Progenitor cell of endocrine pancreas (in vitro differentiated cells): ENCODE data around the gene EXD2. TPM values are rescaled to one million over a fixed set of nuclear protein-coding genes. Genes with fewer than 3 reads are reported as not detected.

Experiments
- DNase-seq: peaks from one replicate; pipeline ENCODE4 v3.0.0; 2021; ENCODE audit warnings: low spot score; ENCODE audit not compliant: unreplicated experiment
- H3K27ac Mint-ChIP-seq: 2 replicates; pipeline ENCODE4 v1.8.0; 2021; ENCODE audit warnings: mild to moderate bottlenecking, moderate library complexity, mixed read lengths
- H3K27me3 Mint-ChIP-seq: 2 replicates; pipeline ENCODE4 v1.8.0; 2021; ENCODE audit warnings: mixed read lengths
- H3K36me3 Mint-ChIP-seq: 2 replicates; pipeline ENCODE4 v1.8.0; 2022; ENCODE audit warnings: mixed read lengths; ENCODE audit not compliant: insufficient read depth
- H3K4me1 Mint-ChIP-seq: 2 replicates; pipeline ENCODE4 v1.8.0; 2021; ENCODE audit warnings: low read depth, mixed read lengths
- H3K4me3 Mint-ChIP-seq: 2 replicates; pipeline ENCODE4 v1.8.0; 2021; ENCODE audit warnings: low read depth, mild to moderate bottlenecking, moderate library complexity, mixed read lengths
- H3K9me3 Mint-ChIP-seq: 2 replicates; pipeline ENCODE4 v1.8.0; 2021; ENCODE audit warnings: low read depth, mixed read lengths
- long read RNA-seq: library from polyadenylated mRNA; unstranded; transcript quantifications from one replicate; pipeline ENCODE4 v2.0.0, GENCODE V29; 2020
- total RNA-seq: library from RNA; stranded (reverse); gene quantifications from 2 replicates; pipeline ENCODE4 v1.2.1, GENCODE V29; 2021
- TF ChIP-seq, protein P1 (sequence below): fragments of 200-600 bp; sonication (generic); IDR thresholded peaks from one replicate; pipeline ENCODE4 v1.5.0; 2021; ENCODE audit warnings: antibody characterized with exemption, mild to moderate bottlenecking; ENCODE audit not compliant: unreplicated experiment

EXD2 gene, protein sequence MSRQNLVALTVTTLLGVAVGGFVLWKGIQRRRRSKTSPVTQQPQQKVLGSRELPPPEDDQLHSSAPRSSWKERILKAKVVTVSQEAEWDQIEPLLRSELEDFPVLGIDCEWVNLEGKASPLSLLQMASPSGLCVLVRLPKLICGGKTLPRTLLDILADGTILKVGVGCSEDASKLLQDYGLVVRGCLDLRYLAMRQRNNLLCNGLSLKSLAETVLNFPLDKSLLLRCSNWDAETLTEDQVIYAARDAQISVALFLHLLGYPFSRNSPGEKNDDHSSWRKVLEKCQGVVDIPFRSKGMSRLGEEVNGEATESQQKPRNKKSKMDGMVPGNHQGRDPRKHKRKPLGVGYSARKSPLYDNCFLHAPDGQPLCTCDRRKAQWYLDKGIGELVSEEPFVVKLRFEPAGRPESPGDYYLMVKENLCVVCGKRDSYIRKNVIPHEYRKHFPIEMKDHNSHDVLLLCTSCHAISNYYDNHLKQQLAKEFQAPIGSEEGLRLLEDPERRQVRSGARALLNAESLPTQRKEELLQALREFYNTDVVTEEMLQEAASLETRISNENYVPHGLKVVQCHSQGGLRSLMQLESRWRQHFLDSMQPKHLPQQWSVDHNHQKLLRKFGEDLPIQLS
- 40.4 and 44.2 TPM in 2 replicates for total RNA-seq
- long read RNA-seq, full-length matches to known transcripts, result 56 of 202 reads
- long read RNA-seq, partial matches to known transcripts, result 54 of 202 reads
- long read RNA-seq, other reads (novel, unspliced or antisense), result 92 of 202 reads

DNA sequence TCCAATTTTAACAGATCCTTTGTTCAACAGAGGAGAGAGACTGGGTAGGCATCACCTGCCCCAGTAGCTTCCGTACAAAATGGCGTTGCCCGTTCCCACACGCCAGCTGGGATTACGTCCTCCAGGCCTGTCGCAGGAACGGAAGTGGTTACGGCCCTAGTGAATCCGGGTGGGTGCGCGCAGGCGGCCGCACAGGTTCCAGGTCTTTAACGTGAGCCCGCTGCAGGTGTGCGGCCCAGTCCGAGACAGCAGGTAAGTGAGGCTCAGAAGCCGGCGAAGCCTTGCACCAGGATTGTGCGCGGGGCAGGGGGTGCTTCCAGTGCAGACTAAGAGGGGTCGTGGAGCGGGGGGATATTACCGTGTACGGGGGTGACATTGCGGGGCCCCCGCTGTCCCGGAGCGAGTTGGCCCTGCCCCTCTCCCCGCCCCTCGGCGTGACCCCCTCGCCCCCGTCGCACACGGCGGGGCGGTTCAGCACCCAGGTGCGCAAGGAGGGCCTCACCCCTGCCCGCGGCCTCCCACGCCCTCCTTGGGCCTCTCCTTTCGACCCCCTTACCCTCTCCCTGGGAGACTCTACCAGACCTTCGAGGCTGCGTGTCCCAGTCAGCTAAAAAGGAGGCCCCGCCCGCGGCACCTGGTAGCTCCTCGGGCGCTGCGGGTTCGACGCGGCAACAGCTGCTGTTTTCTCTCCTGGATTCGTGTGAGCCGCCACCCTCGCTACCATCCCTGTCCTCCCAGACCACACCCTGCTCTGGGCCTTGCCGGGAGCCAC, at the start of gene EXD2:
TSS of gene EXD2 (plus strand) at position 159 of the 772 bp plus-strand sequence. CDS start 17,973 bp downstream, outside the sequence.
- Mint-ChIP-seq H3K4me3 (peak within 1 kb of the TSS; percentile 92), H3K27ac (peak within 1 kb of the TSS; percentile 99), H3K9me3 (no peaks in the 10 kb centered on the region), H3K4me1 (peaks cover 12% of the 10 kb centered on the region), H3K36me3 (no peaks in the 10 kb centered on the region), H3K27me3 (no peaks in the 10 kb centered on the region)
- DNase-seq, result peak; percentile 79
- TF ChIP-seq, protein P1, sequence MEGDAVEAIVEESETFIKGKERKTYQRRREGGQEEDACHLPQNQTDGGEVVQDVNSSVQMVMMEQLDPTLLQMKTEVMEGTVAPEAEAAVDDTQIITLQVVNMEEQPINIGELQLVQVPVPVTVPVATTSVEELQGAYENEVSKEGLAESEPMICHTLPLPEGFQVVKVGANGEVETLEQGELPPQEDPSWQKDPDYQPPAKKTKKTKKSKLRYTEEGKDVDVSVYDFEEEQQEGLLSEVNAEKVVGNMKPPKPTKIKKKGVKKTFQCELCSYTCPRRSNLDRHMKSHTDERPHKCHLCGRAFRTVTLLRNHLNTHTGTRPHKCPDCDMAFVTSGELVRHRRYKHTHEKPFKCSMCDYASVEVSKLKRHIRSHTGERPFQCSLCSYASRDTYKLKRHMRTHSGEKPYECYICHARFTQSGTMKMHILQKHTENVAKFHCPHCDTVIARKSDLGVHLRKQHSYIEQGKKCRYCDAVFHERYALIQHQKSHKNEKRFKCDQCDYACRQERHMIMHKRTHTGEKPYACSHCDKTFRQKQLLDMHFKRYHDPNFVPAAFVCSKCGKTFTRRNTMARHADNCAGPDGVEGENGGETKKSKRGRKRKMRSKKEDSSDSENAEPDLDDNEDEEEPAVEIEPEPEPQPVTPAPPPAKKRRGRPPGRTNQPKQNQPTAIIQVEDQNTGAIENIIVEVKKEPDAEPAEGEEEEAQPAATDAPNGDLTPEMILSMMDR, result no peak

DNA sequence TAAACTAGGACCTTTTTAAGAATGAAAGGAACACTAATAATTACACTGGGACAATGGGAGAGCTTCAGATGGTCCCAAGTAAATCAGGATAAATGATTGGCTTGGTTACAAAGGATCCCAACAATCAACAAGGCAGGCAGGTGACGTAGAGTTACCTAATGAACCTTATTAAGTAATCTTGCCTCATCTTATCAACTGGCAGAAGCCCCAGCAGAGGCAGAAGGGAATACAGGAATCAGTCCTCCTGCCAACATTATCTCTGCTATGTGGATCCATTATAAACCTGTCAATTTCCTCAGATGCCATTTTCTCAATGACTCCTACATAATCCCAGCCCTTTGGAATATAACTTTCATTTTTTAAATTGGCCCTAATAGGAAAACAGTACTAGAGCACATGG, 49.7 kb upstream of the EXD2 start:
- H3K4me3 Mint-ChIP-seq, result no peak overlapping the region
- TF ChIP-seq, protein P1, result no peak
- peaks cover 19% of the 10 kb centered on the region for H3K4me1 Mint-ChIP-seq
- no peaks in the 10 kb centered on the region for H3K27me3 Mint-ChIP-seq
- H3K9me3 Mint-ChIP-seq, result no peaks in the 10 kb centered on the region
- no peak overlapping the region for H3K27ac Mint-ChIP-seq
- peaks cover 2% of the 10 kb centered on the region for H3K36me3 Mint-ChIP-seq
- no peak for DNase-seq

DNA sequence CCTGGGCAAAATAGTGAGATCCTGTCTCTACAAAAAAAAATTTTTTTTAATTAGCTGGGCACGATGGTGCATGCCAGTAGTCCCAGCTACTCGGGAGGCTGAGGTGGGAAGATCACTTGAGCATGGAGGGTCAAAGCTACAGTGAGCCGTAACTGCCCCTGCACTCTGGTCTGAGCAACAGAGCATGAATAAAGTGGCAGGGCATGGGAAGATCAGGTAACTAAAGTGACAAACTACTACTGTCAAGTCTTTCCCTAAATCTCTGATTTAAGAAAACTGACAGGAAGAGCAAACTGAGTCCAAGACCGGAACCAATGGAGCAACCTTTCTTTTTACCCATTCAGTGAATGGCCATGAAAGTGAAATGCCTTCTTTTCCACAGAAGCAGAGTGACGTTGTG, 49.2 kb upstream of the EXD2 start:
- Mint-ChIP-seq H3K36me3 (peaks cover 2% of the 10 kb centered on the region), H3K4me3 (no peak overlapping the region), H3K4me1 (peaks cover 23% of the 10 kb centered on the region), H3K9me3 (no peaks in the 10 kb centered on the region), H3K27me3 (no peaks in the 10 kb centered on the region), H3K27ac (no peak overlapping the region)
- TF ChIP-seq, protein P1, result no peak
- no peak for DNase-seq

DNA sequence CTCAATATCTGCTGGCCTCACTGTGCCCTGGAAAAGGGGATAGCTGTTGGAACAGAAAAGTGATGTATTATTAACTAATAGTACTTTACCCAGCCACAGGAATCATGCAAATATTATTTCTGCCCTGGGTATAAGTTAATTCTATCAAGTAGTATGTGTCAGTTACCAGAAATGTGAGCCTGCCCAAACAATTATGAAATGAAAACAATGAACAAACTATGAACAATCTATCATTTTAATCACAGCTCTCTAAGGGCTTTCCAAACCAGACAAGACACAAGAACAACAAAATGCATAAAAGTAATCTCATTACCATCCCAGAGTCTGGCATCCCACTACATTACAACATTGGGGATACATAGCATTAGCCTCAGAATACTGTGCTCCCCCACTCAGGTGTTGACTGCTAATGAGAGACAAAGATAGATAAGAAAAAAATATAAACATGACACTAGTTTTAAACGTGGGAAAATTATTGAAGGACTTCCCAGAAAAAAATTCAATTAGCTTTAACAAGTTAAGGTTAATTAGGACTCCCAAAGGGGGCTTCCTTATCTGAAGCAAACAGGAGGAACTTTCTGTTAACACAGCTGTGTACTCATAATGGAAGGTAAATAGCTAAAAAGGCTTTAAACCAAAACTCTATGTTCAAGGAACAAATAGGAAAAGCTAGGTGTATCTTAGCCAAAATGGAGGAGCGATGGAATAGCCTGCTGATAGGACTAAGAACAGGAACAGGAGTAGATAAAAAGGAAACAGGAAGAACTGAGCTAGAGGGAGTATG, 41.6 kb upstream of the EXD2 start:
- H3K4me3 Mint-ChIP-seq, result peak overlapping the region; percentile 90
- TF ChIP-seq, protein P1, result no peak
- peak overlapping the region; percentile 89 for H3K27ac Mint-ChIP-seq
- no peak for DNase-seq
- H3K27me3 Mint-ChIP-seq, result no peaks in the 10 kb centered on the region
- H3K36me3 Mint-ChIP-seq, result peaks cover 6% of the 10 kb centered on the region
- no peaks in the 10 kb centered on the region for H3K9me3 Mint-ChIP-seq
- peaks cover 42% of the 10 kb centered on the region for H3K4me1 Mint-ChIP-seq
